Measurements from ENCODE around the gene CARNS1. TPM values are rescaled to one million over a fixed set of nuclear protein-coding genes. Genes with fewer than 3 reads are reported as not detected.

CARNS1 gene
- total RNA-seq, 1 donor from 2014 or later = 0.23 TPM

DNA sequence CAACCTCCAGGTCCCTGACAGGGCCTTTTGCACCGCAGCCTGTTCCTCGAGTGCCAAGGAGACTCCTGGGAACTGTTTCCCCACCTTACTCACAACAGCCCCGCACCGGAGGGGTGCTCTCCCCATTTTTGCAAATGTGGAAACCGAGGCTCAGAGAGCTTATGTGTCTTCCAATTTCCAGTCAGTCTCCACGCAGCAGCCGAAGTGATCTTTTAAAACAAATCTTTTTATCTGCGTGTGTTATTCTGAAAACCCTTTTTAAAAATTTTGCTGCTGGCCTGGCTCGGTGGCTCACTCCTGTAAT, 54.0 kb downstream of the CARNS1 start:
- H3K4me3 ChIP-seq (ENCODE audit: insufficient read depth, low read depth, low read length) = peak overlapping the region; percentile 60
- no peak for FAIRE-seq
- H3K4me1 ChIP-seq (ENCODE audit: insufficient read depth, low read length) = peaks cover 10% of the 10 kb centered on the region
- DNase-seq (ENCODE audit: low read depth) = no peak
- peak overlapping the region; percentile 81 for H2AFZ ChIP-seq (ENCODE audit: low read depth, low read length)
- peak overlapping the region; percentile 76 for H3K4me3 Mint-ChIP-seq (ENCODE audit: unreplicated experiment)
- peak overlapping the region; percentile 82 for H3K9ac ChIP-seq (ENCODE audit: low read length)
- no peaks in the 10 kb centered on the region for H3K27me3 Mint-ChIP-seq (ENCODE audit: low read depth, unreplicated experiment)
- peak overlapping the region; percentile 53 for H3K27ac Mint-ChIP-seq (ENCODE audit: unreplicated experiment)
- no peaks in the 10 kb centered on the region for H3K9me3 Mint-ChIP-seq (ENCODE audit: unreplicated experiment)
- H3K36me3 ChIP-seq (ENCODE audit: insufficient read depth, low read length) = no peaks in the 10 kb centered on the region
- H3K9me3 ChIP-seq (ENCODE audit: insufficient read depth, low read depth, low read length) = no peaks in the 10 kb centered on the region
- H3K4me2 ChIP-seq (ENCODE audit: low read length) = peak overlapping the region; percentile 89
- H3K36me3 Mint-ChIP-seq (ENCODE audit: low read depth, unreplicated experiment) = peaks cover 3% of the 10 kb centered on the region
- TF ChIP-seq, protein P1, sequence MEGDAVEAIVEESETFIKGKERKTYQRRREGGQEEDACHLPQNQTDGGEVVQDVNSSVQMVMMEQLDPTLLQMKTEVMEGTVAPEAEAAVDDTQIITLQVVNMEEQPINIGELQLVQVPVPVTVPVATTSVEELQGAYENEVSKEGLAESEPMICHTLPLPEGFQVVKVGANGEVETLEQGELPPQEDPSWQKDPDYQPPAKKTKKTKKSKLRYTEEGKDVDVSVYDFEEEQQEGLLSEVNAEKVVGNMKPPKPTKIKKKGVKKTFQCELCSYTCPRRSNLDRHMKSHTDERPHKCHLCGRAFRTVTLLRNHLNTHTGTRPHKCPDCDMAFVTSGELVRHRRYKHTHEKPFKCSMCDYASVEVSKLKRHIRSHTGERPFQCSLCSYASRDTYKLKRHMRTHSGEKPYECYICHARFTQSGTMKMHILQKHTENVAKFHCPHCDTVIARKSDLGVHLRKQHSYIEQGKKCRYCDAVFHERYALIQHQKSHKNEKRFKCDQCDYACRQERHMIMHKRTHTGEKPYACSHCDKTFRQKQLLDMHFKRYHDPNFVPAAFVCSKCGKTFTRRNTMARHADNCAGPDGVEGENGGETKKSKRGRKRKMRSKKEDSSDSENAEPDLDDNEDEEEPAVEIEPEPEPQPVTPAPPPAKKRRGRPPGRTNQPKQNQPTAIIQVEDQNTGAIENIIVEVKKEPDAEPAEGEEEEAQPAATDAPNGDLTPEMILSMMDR (IDR thresholded peaks at IDR 0.05; ENCODE audit: insufficient read depth, low read depth, low read length) = no peak
- TF ChIP-seq EZH2 (IDR thresholded peaks at IDR 0.05; ENCODE audit: insufficient read depth, low read length) = no peak
- peaks cover 9% of the 10 kb centered on the region for H3K79me2 ChIP-seq (ENCODE audit: insufficient read depth, low read length)
- no peaks in the 10 kb centered on the region for H4K20me1 ChIP-seq (ENCODE audit: insufficient read depth, low read length)
- peaks cover 4% of the 10 kb centered on the region for H3K4me1 Mint-ChIP-seq (ENCODE audit: low read depth, unreplicated experiment)
- H3K27ac ChIP-seq (ENCODE audit: low read depth, low read length) = peak overlapping the region; percentile 57
- no peaks in the 10 kb centered on the region for H3K27me3 ChIP-seq (ENCODE audit: insufficient read depth, low read length)

DNA sequence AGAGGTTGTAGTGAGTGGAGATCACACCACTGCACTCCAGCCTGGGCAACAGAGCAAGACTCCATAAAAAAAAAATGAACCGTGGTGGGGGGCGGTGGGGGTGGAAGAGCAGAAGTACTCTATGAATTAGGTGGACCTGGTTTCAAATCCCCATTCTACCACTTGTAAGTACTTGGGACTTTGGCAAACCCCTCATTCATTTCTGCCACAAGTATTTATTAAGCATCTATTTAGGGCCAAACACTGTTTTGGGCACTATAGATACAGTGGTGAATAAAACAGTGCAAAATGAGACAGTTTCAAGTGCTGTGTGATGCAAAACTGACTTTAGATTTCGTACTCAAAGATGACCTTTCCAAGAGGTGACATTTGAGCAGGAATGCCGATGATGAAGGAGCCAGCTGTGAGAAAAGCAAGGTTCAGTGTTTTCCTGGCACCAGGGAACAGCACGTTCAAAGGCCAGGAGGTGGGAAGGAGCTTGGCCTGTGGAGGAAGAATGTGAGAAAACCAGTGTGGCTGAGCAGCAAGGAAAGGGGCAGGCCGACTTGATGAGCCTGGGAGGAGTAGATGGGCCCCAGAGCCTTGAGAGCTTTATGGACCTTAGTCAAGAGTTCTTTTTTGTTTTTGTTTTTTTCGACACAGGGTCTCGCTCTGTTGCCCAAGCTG, 55.0 kb downstream of the CARNS1 start:
- Mint-ChIP-seq H3K4me3 (ENCODE audit: unreplicated experiment) (peak overlapping the region; percentile 50), H3K36me3 (ENCODE audit: low read depth, unreplicated experiment) (no peaks in the 10 kb centered on the region), H3K27me3 (ENCODE audit: low read depth, unreplicated experiment) (no peaks in the 10 kb centered on the region), H3K9me3 (ENCODE audit: unreplicated experiment) (no peaks in the 10 kb centered on the region), H3K27ac (ENCODE audit: unreplicated experiment) (peak overlapping the region; percentile 77), H3K4me1 (ENCODE audit: low read depth, unreplicated experiment) (peaks cover under 1% of the 10 kb centered on the region)
- Histone ChIP-seq H3K9ac (ENCODE audit: low read length) (no peak overlapping the region), H3K36me3 (ENCODE audit: insufficient read depth, low read length) (no peaks in the 10 kb centered on the region), H3K27me3 (ENCODE audit: insufficient read depth, low read length) (no peaks in the 10 kb centered on the region), H3K9me3 (ENCODE audit: insufficient read depth, low read depth, low read length) (no peaks in the 10 kb centered on the region), H3K4me3 (ENCODE audit: insufficient read depth, low read depth, low read length) (no peak overlapping the region), H3K4me2 (ENCODE audit: low read length) (no peak overlapping the region), H2AFZ (ENCODE audit: low read depth, low read length) (no peak overlapping the region), H3K4me1 (ENCODE audit: insufficient read depth, low read length) (peaks cover 10% of the 10 kb centered on the region), H3K79me2 (ENCODE audit: insufficient read depth, low read length) (peaks cover 9% of the 10 kb centered on the region), H4K20me1 (ENCODE audit: insufficient read depth, low read length) (no peaks in the 10 kb centered on the region), H3K27ac (ENCODE audit: low read depth, low read length) (no peak overlapping the region)
- FAIRE-seq = no peak
- no peak for DNase-seq (ENCODE audit: low read depth)
- no peak for TF ChIP-seq EZH2 (IDR thresholded peaks at IDR 0.05; ENCODE audit: insufficient read depth, low read length)
- TF ChIP-seq, protein P1 (IDR thresholded peaks at IDR 0.05; ENCODE audit: insufficient read depth, low read depth, low read length) = no peak

DNA sequence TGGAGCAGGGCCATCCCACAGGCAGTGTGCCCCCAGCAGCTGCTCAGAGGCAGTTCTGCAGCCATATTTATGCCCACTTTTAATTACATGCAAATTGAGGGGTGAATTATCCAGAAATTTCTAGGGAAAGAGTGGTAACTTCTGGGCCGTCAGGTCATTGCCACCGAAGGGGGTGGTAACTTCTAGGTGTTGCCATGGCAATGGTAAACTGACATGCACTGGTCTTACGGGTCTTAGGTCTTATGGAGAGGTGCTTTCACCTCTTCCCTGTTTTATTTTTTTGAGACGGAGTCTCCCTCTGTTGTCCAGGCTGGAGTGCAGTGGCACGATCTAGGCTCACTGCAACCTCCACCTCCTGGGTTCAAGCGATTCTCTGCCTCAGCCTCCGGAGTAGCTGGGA, 57.4 kb downstream of the CARNS1 start:
- Histone ChIP-seq H3K27ac (ENCODE audit: low read depth, low read length) (no peak overlapping the region), H3K79me2 (ENCODE audit: insufficient read depth, low read length) (peaks cover 8% of the 10 kb centered on the region), H3K4me1 (ENCODE audit: insufficient read depth, low read length) (peaks cover 7% of the 10 kb centered on the region), H3K4me2 (ENCODE audit: low read length) (no peak overlapping the region), H3K9ac (ENCODE audit: low read length) (no peak overlapping the region), H4K20me1 (ENCODE audit: insufficient read depth, low read length) (no peaks in the 10 kb centered on the region), H3K36me3 (ENCODE audit: insufficient read depth, low read length) (no peaks in the 10 kb centered on the region), H3K27me3 (ENCODE audit: insufficient read depth, low read length) (no peaks in the 10 kb centered on the region), H3K9me3 (ENCODE audit: insufficient read depth, low read depth, low read length) (no peaks in the 10 kb centered on the region), H3K4me3 (ENCODE audit: insufficient read depth, low read depth, low read length) (no peak overlapping the region), H2AFZ (ENCODE audit: low read depth, low read length) (no peak overlapping the region)
- Mint-ChIP-seq H3K27me3 (ENCODE audit: low read depth, unreplicated experiment) (peaks cover 2% of the 10 kb centered on the region), H3K4me3 (ENCODE audit: unreplicated experiment) (no peak overlapping the region), H3K36me3 (ENCODE audit: low read depth, unreplicated experiment) (no peaks in the 10 kb centered on the region), H3K4me1 (ENCODE audit: low read depth, unreplicated experiment) (no peaks in the 10 kb centered on the region), H3K27ac (ENCODE audit: unreplicated experiment) (no peak overlapping the region), H3K9me3 (ENCODE audit: unreplicated experiment) (no peaks in the 10 kb centered on the region)
- DNase-seq (ENCODE audit: low read depth) (no peak), FAIRE-seq (no peak)
- TF ChIP-seq EZH2 (IDR thresholded peaks at IDR 0.05; ENCODE audit: insufficient read depth, low read length) = no peak
- TF ChIP-seq, protein P1 (IDR thresholded peaks at IDR 0.05; ENCODE audit: insufficient read depth, low read depth, low read length) = no peak

Measured in astrocyte (in vitro differentiated cells and primary cell).